Inferior parietal cortex (tissue), 1 donor: ENCODE results near the gene SLC5A3.

Experiments
- DNase-seq: peaks from one replicate; pipeline ENCODE4 v3.0.0-alpha.2; 2016; ENCODE audit errors: extremely low spot score

The SLC5A3 gene

DNA sequence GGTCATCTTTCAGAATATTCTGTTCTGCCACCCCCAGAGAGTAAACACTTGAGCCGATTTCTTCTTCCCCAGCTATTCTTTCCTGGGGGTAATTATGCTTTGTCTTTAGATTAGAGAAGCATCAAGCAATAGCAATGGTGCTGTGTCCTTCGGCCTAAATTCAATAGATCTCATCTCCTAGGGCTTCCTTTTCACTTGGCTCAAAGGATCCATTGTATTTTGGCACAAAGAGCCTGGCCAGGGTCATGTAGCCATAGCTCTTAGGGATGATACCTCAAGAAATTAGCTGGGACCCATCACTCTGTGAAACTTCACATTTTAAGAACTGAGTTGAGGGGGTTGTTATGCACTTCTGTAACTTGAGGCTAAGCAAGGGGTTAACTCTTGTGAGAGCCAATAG is 27.0 kb downstream of the SLC5A3 start:
- DNase-seq = no peak

DNA sequence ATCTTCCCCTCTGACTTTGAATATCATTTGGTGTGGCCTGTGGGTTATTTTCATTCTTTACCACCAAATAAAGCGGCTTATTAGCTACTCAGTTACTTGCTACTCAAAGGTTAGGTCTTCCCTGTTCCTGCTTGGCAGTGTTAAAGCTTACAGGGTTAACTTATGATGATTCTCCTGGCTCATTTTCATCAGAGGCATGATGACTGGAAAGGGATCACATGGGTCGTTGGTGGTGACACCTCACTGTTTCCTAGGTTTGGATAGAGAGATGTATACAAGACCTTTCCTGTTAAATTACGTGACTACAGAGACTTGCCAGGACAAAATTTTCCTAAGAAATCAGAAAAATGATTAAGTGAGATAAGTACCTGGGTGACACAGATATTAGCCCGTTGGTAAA is 27.4 kb downstream of the SLC5A3 start:
- DNase-seq = no peak

DNA sequence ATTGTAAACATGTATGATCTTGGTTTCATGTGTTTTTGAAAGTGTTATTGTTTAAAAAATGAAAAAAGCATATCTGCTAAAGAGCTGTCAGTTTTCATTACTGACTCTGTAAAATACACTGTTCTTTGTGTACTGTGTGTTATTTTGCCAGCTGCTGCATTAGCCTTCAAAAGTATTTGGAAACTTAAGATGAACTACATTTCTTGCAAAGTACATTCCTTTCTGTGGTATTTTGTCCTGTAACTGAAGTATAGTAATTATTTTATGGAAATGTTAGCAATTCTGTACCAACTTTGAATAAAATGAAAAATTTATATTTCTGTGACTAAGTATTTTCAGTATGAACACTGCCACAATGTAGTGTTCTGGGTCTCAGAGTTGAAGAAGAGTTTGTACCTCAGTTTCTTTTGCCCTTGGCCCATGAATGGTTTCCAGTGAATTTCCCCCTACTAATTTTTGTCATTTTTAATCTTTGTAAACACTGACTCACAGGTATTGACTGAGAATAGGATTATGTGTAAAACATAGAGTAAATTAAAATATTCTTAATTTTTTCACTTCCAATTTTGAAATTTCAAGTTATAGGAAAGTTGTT is 32.7 kb downstream of the SLC5A3 start:
- DNase-seq = no peak

DNA sequence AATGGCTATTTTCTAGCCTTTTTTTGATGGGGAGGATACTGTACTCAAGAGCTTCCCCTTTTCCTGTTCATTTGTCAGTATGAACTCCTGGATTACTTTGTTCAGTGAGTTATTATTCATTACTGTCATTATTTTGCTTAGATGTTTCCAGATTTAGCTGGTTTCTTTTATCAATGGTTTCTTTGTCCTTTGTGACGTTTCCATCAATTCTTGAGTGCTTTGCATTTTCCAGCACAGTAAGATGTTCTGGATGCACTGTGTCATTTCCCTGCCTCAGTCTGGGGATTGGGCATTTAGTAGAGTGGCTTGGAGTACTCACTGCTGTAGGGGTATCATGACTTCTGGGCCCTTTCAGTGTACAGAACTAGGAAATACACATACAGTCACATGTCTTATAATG is 34.2 kb downstream of the SLC5A3 start:
- no peak for DNase-seq

DNA sequence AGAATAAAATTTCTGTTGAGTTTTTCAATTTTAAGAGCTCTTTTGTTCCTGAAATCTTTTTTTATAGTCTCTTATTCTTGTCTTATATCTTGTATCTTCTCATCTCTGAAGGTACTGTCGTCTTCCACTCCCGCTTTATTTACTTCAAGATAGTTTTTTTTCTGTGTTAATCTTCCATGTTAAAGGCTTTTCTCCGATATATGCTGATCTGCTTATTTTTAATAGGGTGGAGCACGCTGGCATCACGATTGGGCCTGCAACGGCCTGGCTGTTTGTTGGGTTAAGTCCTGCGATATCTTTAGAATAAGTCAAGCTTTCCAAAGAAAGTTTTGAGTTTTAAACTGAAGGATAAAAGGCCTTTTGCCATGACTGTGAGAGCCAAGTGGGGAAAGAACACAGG is 35.7 kb downstream of the SLC5A3 start:
- no peak for DNase-seq

DNA sequence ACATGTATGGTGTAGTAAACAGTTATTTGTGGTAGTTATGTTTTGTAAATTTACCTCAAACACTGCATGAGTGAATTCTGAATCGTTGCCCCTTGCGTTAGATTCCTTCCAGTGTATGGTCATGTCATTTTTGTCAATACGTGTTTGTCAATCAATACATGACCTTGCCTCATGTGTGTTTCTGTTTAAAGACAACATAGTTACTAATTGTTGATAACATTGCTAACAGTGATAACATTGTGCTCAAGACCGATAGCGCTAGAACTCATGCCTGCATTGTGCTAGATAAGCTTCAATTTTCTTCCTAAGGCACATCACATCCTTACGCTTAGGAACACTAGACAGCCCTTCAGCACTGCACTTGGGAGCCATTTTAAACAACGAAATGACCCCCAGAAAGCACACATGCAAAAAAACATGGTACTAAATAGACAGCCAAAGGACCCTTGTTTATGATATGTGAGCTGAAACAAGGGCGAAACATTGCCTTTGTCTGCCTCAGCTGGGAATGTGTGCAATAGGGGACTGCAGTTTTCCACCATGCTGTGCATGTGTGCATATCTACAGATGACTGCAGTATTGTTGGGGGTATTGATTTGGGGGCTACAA is 37.3 kb downstream of the SLC5A3 start:
- DNase-seq = no peak

DNA sequence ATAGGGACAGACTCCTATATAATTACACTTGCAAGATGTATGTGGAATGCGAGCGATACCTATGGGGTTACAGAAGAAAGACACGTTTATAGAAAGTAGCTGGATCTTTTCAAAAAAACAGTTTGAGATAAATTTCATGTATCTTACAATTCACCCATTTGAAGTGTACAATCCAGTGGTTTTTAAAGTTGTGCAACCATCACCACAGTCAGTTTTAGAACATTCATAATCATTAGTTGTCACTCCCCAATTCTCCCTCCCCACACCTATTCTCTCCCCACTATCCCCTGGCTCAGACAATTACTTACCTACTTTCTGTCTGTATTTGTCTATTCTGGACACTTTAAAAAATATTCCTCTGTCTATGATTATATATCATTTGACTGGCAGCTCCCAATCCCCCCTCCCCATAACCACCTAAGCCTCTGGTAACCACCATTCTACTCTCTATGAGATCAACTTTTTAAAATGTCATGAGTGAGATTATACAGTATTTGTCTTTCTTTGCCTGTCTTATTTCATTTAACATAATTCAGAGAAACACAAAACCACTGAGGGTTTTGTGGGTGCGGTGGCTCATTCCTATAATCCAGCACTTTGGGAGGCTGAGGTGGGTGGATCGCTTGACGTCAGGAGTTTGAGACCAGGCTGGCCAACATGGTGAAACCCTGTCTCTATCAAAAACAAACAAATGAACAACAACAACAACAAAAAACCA is 39.1 kb downstream of the SLC5A3 start:
- DNase-seq = no peak

DNA sequence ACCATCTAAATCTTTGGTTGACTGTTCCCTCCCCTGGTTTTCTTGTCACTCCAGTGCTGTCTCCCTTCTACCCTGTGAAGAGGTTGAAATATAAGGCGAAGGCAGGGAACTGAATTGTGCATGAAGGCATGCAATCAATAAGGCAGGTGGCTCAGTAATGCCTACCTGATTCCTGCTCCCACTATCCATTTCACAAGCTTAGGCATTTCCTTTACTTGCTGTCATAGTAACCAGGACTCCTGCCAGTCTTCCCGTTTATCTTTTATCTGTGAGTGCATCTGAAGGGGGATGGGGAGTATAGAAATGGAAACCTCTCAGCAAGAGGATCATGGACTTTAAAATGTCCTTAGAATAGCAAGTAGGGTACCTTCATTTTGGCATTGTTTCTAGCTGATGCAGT is 40.5 kb downstream of the SLC5A3 start:
- no peak for DNase-seq

DNA sequence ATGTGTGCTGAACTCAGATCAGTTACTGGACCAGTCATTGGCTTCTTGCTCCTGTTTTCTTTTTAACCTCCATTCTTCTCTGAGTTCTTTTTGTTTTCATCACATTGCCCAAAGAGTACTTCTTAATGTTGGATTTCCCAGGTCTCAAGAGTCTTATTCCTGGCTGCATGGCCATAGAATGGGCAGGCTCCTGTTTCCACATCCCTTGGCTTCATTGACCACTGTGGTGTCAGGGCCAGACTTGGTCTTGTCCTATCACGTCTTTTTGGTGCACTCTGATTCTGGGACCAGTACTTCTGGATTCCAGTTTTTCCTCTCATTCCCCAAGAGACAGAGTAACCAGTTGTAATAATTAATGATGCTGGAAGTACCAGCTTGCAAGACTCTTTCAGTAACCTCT is 41.8 kb downstream of the SLC5A3 start:
- no peak for DNase-seq

DNA sequence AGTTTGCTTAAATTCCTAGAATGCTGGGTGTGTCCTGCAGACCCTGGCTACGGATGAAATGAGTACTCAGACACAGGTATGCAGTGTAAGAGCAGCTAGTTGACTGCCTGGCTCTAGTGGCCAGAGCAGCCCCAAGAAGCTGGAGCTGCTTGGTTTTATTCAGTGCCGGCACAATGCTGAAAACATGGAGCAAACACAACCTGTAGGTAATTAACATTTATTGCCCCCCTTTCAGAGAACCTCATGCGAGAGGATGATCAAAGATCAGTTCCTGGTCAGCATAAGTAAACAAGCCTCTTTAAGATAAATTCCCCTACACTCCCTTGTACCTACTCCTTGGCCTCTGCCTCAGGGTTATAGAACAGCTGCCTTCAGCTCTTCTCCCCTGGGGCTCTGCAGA is 43.2 kb downstream of the SLC5A3 start:
- DNase-seq = no peak

DNA sequence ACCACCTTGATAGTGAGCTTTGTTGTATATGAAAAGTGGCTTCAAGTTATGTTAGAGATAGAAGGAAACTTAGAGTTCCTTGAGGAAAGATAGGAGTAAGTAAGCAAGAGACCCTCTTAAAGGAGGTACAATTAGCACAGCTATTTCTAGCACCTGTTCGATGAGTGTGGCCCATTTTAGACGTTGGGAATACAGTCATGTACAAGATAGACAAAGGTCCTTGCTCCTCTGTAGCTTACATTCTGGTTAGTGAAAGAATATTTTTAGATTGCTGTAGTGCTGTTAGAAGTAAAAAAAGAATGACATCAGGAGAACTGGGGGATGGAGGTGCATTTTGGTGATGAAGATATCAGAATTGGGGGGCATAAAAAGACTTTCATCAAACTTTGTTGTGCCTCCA is 47.5 kb downstream of the SLC5A3 start:
- DNase-seq = no peak

DNA sequence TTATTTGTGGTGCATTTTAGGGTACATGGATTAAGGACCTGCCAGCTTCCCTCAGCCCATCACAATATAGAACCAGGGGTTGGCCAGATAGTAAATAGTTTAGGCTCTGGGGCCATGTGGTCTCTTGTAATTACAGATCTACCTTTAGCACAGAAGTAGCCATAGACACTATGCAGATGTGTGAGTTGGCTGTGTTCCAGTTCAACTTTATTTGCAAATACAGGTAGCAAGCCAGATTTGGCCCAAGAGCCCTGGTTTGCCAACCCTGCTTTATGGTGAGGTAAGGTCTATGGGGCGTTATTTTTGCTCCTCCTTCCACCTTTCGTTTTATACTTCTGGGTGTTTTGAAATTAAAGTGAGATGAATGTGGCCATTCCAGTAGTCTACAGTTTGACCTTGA is 48.7 kb downstream of the SLC5A3 start:
- DNase-seq = no peak
